ENCODE measurements around the gene ACBD4.

DNA sequence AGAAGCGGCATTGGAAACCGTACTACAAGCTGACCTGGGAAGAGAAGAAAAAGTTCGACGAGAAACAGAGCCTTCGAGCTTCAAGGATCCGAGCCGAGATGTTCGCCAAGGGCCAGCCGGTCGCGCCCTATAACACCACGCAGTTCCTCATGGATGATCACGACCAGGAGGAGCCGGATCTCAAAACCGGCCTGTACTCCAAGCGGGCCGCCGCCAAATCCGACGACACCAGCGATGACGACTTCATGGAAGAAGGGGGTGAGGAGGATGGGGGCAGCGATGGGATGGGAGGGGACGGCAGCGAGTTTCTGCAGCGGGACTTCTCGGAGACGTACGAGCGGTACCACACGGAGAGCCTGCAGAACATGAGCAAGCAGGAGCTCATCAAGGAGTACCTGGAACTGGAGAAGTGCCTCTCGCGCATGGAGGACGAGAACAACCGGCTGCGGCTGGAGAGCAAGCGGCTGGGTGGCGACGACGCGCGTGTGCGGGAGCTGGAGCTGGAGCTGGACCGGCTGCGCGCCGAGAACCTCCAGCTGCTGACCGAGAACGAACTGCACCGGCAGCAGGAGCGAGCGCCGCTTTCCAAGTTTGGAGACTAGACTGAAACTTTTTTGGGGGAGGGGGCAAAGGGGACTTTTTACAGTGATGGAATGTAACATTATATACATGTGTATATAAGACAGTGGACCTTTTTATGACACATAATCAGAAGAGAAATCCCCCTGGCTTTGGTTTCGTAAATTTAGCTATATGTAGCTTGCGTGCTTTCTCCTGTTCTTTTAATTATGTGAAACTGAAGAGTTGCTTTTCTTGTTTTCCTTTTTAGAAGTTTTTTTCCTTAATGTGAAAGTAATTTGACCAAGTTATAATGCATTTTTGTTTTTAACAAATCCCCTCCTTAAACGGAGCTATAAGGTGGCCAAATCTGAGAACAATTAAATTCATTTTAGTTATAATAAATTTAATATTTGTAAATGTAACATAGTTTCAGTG, 14.5 kb downstream of the ACBD4 start:
- no peak for TF ChIP-seq POLR2A (IDR thresholded peaks at IDR 0.05)
- TF ChIP-seq, protein P1, sequence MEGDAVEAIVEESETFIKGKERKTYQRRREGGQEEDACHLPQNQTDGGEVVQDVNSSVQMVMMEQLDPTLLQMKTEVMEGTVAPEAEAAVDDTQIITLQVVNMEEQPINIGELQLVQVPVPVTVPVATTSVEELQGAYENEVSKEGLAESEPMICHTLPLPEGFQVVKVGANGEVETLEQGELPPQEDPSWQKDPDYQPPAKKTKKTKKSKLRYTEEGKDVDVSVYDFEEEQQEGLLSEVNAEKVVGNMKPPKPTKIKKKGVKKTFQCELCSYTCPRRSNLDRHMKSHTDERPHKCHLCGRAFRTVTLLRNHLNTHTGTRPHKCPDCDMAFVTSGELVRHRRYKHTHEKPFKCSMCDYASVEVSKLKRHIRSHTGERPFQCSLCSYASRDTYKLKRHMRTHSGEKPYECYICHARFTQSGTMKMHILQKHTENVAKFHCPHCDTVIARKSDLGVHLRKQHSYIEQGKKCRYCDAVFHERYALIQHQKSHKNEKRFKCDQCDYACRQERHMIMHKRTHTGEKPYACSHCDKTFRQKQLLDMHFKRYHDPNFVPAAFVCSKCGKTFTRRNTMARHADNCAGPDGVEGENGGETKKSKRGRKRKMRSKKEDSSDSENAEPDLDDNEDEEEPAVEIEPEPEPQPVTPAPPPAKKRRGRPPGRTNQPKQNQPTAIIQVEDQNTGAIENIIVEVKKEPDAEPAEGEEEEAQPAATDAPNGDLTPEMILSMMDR (IDR thresholded peaks at IDR 0.05), result no peak
